Sigmoid colon (tissue), 7 donors: ENCODE results near the gene MRPL28. TPM values are rescaled to one million over a fixed set of nuclear protein-coding genes. Genes with fewer than 3 reads are reported as not detected.

Experiments used
- DNase-seq: peaks from one replicate; pipeline ENCODE4 v3.0.0-alpha.2; 2019
- H3K27ac ChIP-seq, 4 donors: fragments of 200-600 bp; sonication (generic); one replicate each; pipeline ENCODE4 v1.5.1; 2016 to 2019; ENCODE audit warnings: mild to moderate bottlenecking in 1 of 4
- H3K27me3 ChIP-seq, 3 donors: fragments of 200-600 bp; sonication (generic); one replicate each; pipeline ENCODE4 v1.5.1; 2019; ENCODE audit warnings: mild to moderate bottlenecking in 1 of 3
- H3K36me3 ChIP-seq, 4 donors: fragments of 200-600 bp; sonication (generic); one replicate each; pipeline ENCODE4 v1.5.1; 2016 to 2019
- H3K4me1 ChIP-seq, 4 donors: fragments of 200-600 bp; sonication (generic); one replicate each; pipeline ENCODE4 v1.5.1; 2017 to 2019
- H3K4me3 ChIP-seq, 4 donors: fragments of 200-600 bp; sonication (generic); one replicate each; pipeline ENCODE4 v1.5.1; 2017 to 2019; ENCODE audit warnings: mild to moderate bottlenecking in 2 of 4, moderate library complexity in 1 of 4
- H3K9me3 ChIP-seq, 4 donors: fragments of 200-600 bp in 3 of 4; sonication (generic) in 3 of 4; one replicate each; pipeline versions ENCODE4 v1.5.1 to v1.6.1; 2013 to 2019
- CTCF ChIP-seq, 4 experiments: fragments of 450-650 bp in 3 of 4; fragments of 200-600 bp in 1 of 4; IDR thresholded peaks; one replicate each; pipeline ENCODE4 v1.5.1; 2016 to 2019; ENCODE audit warnings: antibody characterized with exemption in 4 of 4, mild to moderate bottlenecking in 3 of 4, moderate library complexity in 2 of 4
- EP300 ChIP-seq, 4 donors: sonication (generic); formaldehyde crosslinking; IDR thresholded peaks; one replicate each; pipeline ENCODE4 v1.6.1; 2017; ENCODE audit warnings: antibody characterized with exemption in 4 of 4
- POLR2A ChIP-seq, 2 donors: fragments of 450-650 bp; IDR thresholded peaks; one replicate each; pipeline ENCODE4 v1.6.1; 2016; ENCODE audit warnings: antibody characterized with exemption in 2 of 2, mild to moderate bottlenecking in 2 of 2, moderate library complexity in 2 of 2
- POLR2AphosphoS5 ChIP-seq, 4 donors: sonication (generic); formaldehyde crosslinking; IDR thresholded peaks; one replicate each; pipeline ENCODE4 v1.6.1; 2017; ENCODE audit warnings: antibody characterized with exemption in 4 of 4
- WGBS, 2 donors: extraction: QIAGEN DNeasy Blood & Tissue Kit; methylation state at CpG; one replicate each; pipeline ENCODE4 v1.1.7; 2013; 5-methylcytosine and 5-hydroxymethylcytosine counted together
- intact Hi-C: fragments of 100-400 bp; cut with DNase I; formaldehyde crosslinking; loops from one replicate; pipeline ENCODE4 v1.15.1; 2023
- polyA plus RNA-seq, 3 donors: library from polyadenylated mRNA; stranded (reverse); fragments of 200-250 nt; gene quantifications; one replicate each; pipeline ENCODE4 v1.2.3, GENCODE V29; 2013
- total RNA-seq, 4 donors: library from RNA; depleted of rRNA; stranded (reverse); fragments of >200 nt; gene quantifications; one replicate each; pipeline ENCODE4 v1.1.0, GENCODE V29; 2016
- donor health status: healthy with polysubstance abuse.
- donor health status: Bipolar disorder and iron deficiency.
- donor health status: healthy.

MRPL28 gene
- total and polyA plus RNA-seq, 7 donors: 49.6 to 95.9 (median 74.5) TPM

- Histone ChIP-seq H3K27ac (no peak overlapping the region), H3K4me3 (no peak overlapping the region), H3K4me1 (peaks cover 3 to 20% (median 18%) of the 10 kb centered on the region in 4 donors), H3K27me3 (no peaks in the 10 kb centered on the region), H3K9me3 (no peaks in the 10 kb centered on the region), H3K36me3 (peaks cover 4 to 72% (median 39%) of the 10 kb centered on the region in 4 donors)
- intact Hi-C loops: loop anchor here (5.0 kb wide), 1 partner anchor 51 kb away; no protein-coding TSS in a partner anchor
- 88 to 95% methylated on average over 5 of the region's 5 CpGs for WGBS, 2 donors
- DNase-seq: peak; percentile 66
- TF ChIP-seq EP300 (IDR thresholded peaks at IDR 0.05): no peak
- no peak for TF ChIP-seq CTCF (IDR thresholded peaks at IDR 0.05)
- no peak for TF ChIP-seq POLR2A (IDR thresholded peaks at IDR 0.05)
- TF ChIP-seq POLR2AphosphoS5 (IDR thresholded peaks at IDR 0.05): no peak
Measured at GRCh38 chr16:373020-373598, 2.8 kb upstream of the MRPL28 start.

GRCh38 chr16:372302-372983 is 2.1 kb upstream of the MRPL28 start:
- no peak overlapping the region for H3K4me3 ChIP-seq
- WGBS, 2 donors: 94% methylated on average over 19 of the region's 19 CpGs
- intact Hi-C loops: loop anchor here (5.0 kb wide), 1 partner anchor 50 kb away; no protein-coding TSS in a partner anchor
- no peak overlapping the region for H3K27ac ChIP-seq
- TF ChIP-seq POLR2AphosphoS5 (IDR thresholded peaks at IDR 0.05): no peak
- no peak for TF ChIP-seq CTCF (IDR thresholded peaks at IDR 0.05)
- no peak for TF ChIP-seq EP300 (IDR thresholded peaks at IDR 0.05)
- TF ChIP-seq POLR2A (IDR thresholded peaks at IDR 0.05): no peak
- peaks cover 3 to 20% (median 18%) of the 10 kb centered on the region in 4 donors for H3K4me1 ChIP-seq
- H3K9me3 ChIP-seq: no peaks in the 10 kb centered on the region
- H3K27me3 ChIP-seq: no peaks in the 10 kb centered on the region
- H3K36me3 ChIP-seq: peaks cover 10 to 76% (median 44%) of the 10 kb centered on the region in 4 donors
- no peak for DNase-seq

- DNase-seq: peak; percentile 66
- intact Hi-C loops: loop anchor here (5.0 kb wide), 1 partner anchor 49 kb away; no protein-coding TSS in a partner anchor
- no peak overlapping the region for H3K4me3 ChIP-seq
- TF ChIP-seq POLR2AphosphoS5 (IDR thresholded peaks at IDR 0.05) (no peak), EP300 (IDR thresholded peaks at IDR 0.05) (no peak), CTCF (IDR thresholded peaks at IDR 0.05) (no peak), POLR2A (IDR thresholded peaks at IDR 0.05) (no peak)
- H3K36me3 ChIP-seq: peaks cover 12 to 76% (median 44%) of the 10 kb centered on the region in 4 donors
- H3K9me3 ChIP-seq: no peaks in the 10 kb centered on the region
- peaks cover 3 to 20% (median 18%) of the 10 kb centered on the region in 4 donors for H3K4me1 ChIP-seq
- peak overlapping the region in 3 of 4 donors; percentile 76 to 77 (median 76) for H3K27ac ChIP-seq
- 89 to 92% methylated on average over 31 of the region's 31 CpGs for WGBS, 2 donors
- no peaks in the 10 kb centered on the region for H3K27me3 ChIP-seq
Measured at GRCh38 chr16:371515-372301, 1.4 kb upstream of the MRPL28 start.

- TF ChIP-seq POLR2A (IDR thresholded peaks at IDR 0.05) (no peak), EP300 (IDR thresholded peaks at IDR 0.05) (no peak), POLR2AphosphoS5 (IDR thresholded peaks at IDR 0.05) (no peak), CTCF (IDR thresholded peaks at IDR 0.05) (no peak)
- H3K9me3 ChIP-seq: no peaks in the 10 kb centered on the region
Measured at GRCh38 chr16:370979-371514, 709 bp upstream of the MRPL28 start.

More at GRCh38 chr16:370979-371514, 709 bp upstream of the MRPL28 start:
- WGBS, 2 donors: 53 to 66% methylated on average over 10 of the region's 10 CpGs
- Histone ChIP-seq H3K4me1 (peaks cover 3 to 20% (median 18%) of the 10 kb centered on the region in 4 donors), H3K27me3 (no peaks in the 10 kb centered on the region), H3K27ac (peak overlapping the region; percentile 76 to 79 (median 76)), H3K4me3 (peak overlapping the region in 3 of 4 donors; percentile 53 to 59 (median 57)), H3K36me3 (peaks cover 14 to 74% (median 39%) of the 10 kb centered on the region in 4 donors)
- intact Hi-C loops: loop anchor here (5.0 kb wide), 1 partner anchor 49 kb away; no protein-coding TSS in a partner anchor
- peak; percentile 70 for DNase-seq
